Measurements from ENCODE around the gene SPCS1. TPM values are rescaled to one million over a fixed set of nuclear protein-coding genes. Genes with fewer than 3 reads are reported as not detected.

SPCS1 gene
- total and polyA plus RNA-seq, 10 donors: 56.5 to 154 (median 107) TPM

GRCh38 chr3:52707585-52707984, 1.7 kb downstream of the SPCS1 start:
- intact Hi-C loops (cut with DNase I; ENCODE audit: low total_unique reads): no loop called here
- H3K36me3 ChIP-seq: peaks cover 0 to 48% (median 13%) of the 10 kb centered on the region in 6 donors
- 24 to 46% (median 27%) methylated on average over 4 of the region's 4 CpGs for WGBS, 5 donors
- H3K9me3 ChIP-seq: no peaks in the 10 kb centered on the region
- H3K27me3 ChIP-seq (replicated peaks in 1 of 7): no peaks in the 10 kb centered on the region
- peaks cover 30 to 79% (median 40%) of the 10 kb centered on the region in 6 donors for H3K4me1 ChIP-seq
- peak overlapping the region in 6 of 8 donors; percentile 92 to 100 (median 100) for H3K4me3 ChIP-seq
- peak overlapping the region in 5 of 8 donors; percentile 15 to 96 (median 93) for H3K27ac ChIP-seq
- DNase-seq: no peak
- no peak for TF ChIP-seq POLR2A (IDR thresholded peaks at IDR 0.05)
- TF ChIP-seq CTCF (IDR thresholded peaks at IDR 0.05 in 8 of 11, conservative IDR thresholded peaks at IDR 0.05 in 3 of 11): no peak
- no peak for TF ChIP-seq POLR2AphosphoS5 (IDR thresholded peaks at IDR 0.05)

- no peaks in the 10 kb centered on the region for H3K27me3 ChIP-seq (replicated peaks in 1 of 7)
- peaks cover 17 to 50% (median 25%) of the 10 kb centered on the region in 6 donors for H3K4me1 ChIP-seq
- TF ChIP-seq POLR2AphosphoS5 (IDR thresholded peaks at IDR 0.05) (peak in 1 of 3 donors; percentile 5), POLR2A (IDR thresholded peaks at IDR 0.05) (no peak)
- no peak overlapping the region for H3K4me3 ChIP-seq
- H3K27ac ChIP-seq: peak overlapping the region in 5 of 8 donors; percentile 21 to 54 (median 29)
- no peak for DNase-seq
- no peaks in the 10 kb centered on the region for H3K9me3 ChIP-seq
- WGBS, 5 donors: 62 to 77% (median 73%) methylated on average over 2 of the region's 2 CpGs
- peaks cover 0 to 52% (median 13%) of the 10 kb centered on the region in 6 donors for H3K36me3 ChIP-seq
- intact Hi-C loops (cut with DNase I; ENCODE audit: low total_unique reads): no loop called here
Observed at GRCh38 chr3:52710512-52710911, 4.6 kb downstream of the SPCS1 start.

- TF ChIP-seq POLR2A (IDR thresholded peaks at IDR 0.05) (no peak), POLR2AphosphoS5 (IDR thresholded peaks at IDR 0.05) (no peak), CTCF (IDR thresholded peaks at IDR 0.05 in 8 of 11, conservative IDR thresholded peaks at IDR 0.05 in 3 of 11) (no peak)
- DNase-seq: no peak
- peaks cover 0 to 58% (median 12%) of the 10 kb centered on the region in 6 donors for H3K36me3 ChIP-seq
- H3K27me3 ChIP-seq (replicated peaks in 1 of 7): no peaks in the 10 kb centered on the region
- intact Hi-C loops (cut with DNase I; ENCODE audit: low total_unique reads): no loop called here
- H3K4me3 ChIP-seq: no peak overlapping the region
- H3K27ac ChIP-seq: no peak overlapping the region
- 95 to 97% (median 96%) methylated on average over 17 of the region's 17 CpGs for WGBS, 5 donors
- peaks cover 5 to 36% (median 11%) of the 10 kb centered on the region in 6 donors for H3K4me1 ChIP-seq
- H3K9me3 ChIP-seq: no peaks in the 10 kb centered on the region
Observed at GRCh38 chr3:52712291-52713212, 6.6 kb downstream of the SPCS1 start.

GRCh38 chr3:52714335-52715302, 8.7 kb downstream of the SPCS1 start:
- no peak for DNase-seq
- H3K36me3 ChIP-seq: peaks cover 0 to 48% (median 3%) of the 10 kb centered on the region in 6 donors
- no peaks in the 10 kb centered on the region for H3K27me3 ChIP-seq (replicated peaks in 1 of 7)
- H3K9me3 ChIP-seq: peaks cover 0 to 9% (median 5%) of the 10 kb centered on the region in 8 donors
- intact Hi-C loops (cut with DNase I; ENCODE audit: low total_unique reads): no loop called here
- TF ChIP-seq CTCF (IDR thresholded peaks at IDR 0.05 in 8 of 11, conservative IDR thresholded peaks at IDR 0.05 in 3 of 11) (no peak), POLR2A (IDR thresholded peaks at IDR 0.05) (no peak), POLR2AphosphoS5 (IDR thresholded peaks at IDR 0.05) (no peak)
- peaks cover 0 to 15% (median 1%) of the 10 kb centered on the region in 6 donors for H3K4me1 ChIP-seq
- H3K27ac ChIP-seq: no peak overlapping the region
- H3K4me3 ChIP-seq: no peak overlapping the region
- 71 to 84% (median 81%) methylated on average over 26 to 39 of the region's 39 CpGs for WGBS, 5 donors

Measured in spleen (tissue), 11 donors.